Mesothelial cell of epicardium (in vitro differentiated cells): Measurements from ENCODE around the gene OR6B1. TPM values are rescaled to one million over a fixed set of nuclear protein-coding genes. Genes with fewer than 3 reads are reported as not detected.

Experiments
- DNase-seq, 2 experiments: peaks; one replicate each; pipeline ENCODE4 v3.0.0; 2021; ENCODE audit warnings: low spot score in 2 of 2; ENCODE audit not compliant: unreplicated experiment in 2 of 2
- H3K27ac Mint-ChIP-seq: 2 replicates; pipeline ENCODE4 v1.8.0; 2021; ENCODE audit warnings: mixed read lengths
- H3K27me3 Mint-ChIP-seq: 2 replicates; pipeline ENCODE4 v1.8.0; 2021; ENCODE audit warnings: low read depth, mixed read lengths
- H3K36me3 Mint-ChIP-seq: 2 replicates; pipeline ENCODE4 v1.8.0; 2021; ENCODE audit warnings: mixed read lengths
- H3K4me1 Mint-ChIP-seq: 2 replicates; pipeline ENCODE4 v1.8.0; 2021; ENCODE audit warnings: mixed read lengths
- H3K4me3 Mint-ChIP-seq: 2 replicates; pipeline ENCODE4 v1.8.0; 2021; ENCODE audit warnings: mild to moderate bottlenecking, moderate library complexity, mixed read lengths
- H3K9me3 Mint-ChIP-seq: 2 replicates; pipeline ENCODE4 v1.8.0; 2021; ENCODE audit warnings: mixed read lengths
- total RNA-seq: library from RNA; stranded (reverse); gene quantifications from 3 replicates; pipeline ENCODE4 v1.2.1, GENCODE V29; 2021
- TF ChIP-seq, protein P1 (sequence below): fragments of 200-600 bp; sonication (generic); IDR thresholded peaks from one replicate; pipeline ENCODE4 v1.5.0; 2021; ENCODE audit warnings: antibody characterized with exemption; ENCODE audit not compliant: unreplicated experiment

OR6B1 gene
- total RNA-seq, 1 donor from 2014 or later, result not detected

DNA sequence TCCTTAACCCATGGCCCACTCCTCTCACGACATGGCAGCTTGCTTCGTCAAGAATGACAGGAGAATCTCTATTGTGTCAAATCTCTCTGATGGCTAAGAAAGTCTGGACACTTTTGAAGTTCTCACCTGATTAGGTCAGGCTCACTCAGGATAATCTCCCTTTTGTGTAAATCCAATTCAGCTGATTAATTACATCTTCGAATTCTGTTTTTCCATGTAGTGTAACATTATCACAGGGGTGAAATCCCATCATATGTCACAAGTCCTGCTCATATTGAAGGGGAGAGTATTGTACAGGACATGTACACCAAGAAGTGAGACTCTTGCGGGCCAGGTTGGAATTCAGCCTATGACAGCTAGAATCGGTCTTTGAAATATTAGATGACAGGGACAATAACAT, 16.2 kb upstream of the OR6B1 start:
- TF ChIP-seq, protein P1, sequence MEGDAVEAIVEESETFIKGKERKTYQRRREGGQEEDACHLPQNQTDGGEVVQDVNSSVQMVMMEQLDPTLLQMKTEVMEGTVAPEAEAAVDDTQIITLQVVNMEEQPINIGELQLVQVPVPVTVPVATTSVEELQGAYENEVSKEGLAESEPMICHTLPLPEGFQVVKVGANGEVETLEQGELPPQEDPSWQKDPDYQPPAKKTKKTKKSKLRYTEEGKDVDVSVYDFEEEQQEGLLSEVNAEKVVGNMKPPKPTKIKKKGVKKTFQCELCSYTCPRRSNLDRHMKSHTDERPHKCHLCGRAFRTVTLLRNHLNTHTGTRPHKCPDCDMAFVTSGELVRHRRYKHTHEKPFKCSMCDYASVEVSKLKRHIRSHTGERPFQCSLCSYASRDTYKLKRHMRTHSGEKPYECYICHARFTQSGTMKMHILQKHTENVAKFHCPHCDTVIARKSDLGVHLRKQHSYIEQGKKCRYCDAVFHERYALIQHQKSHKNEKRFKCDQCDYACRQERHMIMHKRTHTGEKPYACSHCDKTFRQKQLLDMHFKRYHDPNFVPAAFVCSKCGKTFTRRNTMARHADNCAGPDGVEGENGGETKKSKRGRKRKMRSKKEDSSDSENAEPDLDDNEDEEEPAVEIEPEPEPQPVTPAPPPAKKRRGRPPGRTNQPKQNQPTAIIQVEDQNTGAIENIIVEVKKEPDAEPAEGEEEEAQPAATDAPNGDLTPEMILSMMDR, result no peak
- Mint-ChIP-seq H3K36me3 (no peaks in the 10 kb centered on the region), H3K9me3 (peaks cover 5% of the 10 kb centered on the region), H3K4me1 (no peaks in the 10 kb centered on the region), H3K27ac (no peak overlapping the region), H3K27me3 (no peaks in the 10 kb centered on the region), H3K4me3 (no peak overlapping the region)
- no peak for DNase-seq

DNA sequence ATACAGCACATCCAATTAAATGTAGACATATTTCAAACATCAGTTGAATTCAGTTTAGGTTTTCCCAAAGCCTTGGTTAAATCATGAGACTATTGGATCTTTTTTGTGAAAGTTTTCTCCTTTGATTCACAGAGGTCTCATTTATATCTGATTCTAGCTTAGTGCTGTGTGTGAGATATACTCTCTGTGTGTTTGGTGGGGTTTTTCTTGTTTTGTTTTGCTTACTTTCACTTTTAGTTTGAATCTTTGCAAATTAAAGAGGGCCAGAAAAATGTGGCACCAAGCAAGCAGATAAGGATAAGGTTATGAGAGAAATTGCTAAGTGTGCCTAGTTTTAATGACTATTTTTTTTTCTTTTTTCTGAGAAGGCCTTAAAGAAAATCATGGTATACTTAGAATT, 12.6 kb upstream of the OR6B1 start:
- DNase-seq, result no peak
- H3K4me1 Mint-ChIP-seq, result no peaks in the 10 kb centered on the region
- TF ChIP-seq, protein P1, result no peak
- H3K27ac Mint-ChIP-seq, result no peak overlapping the region
- no peak overlapping the region for H3K4me3 Mint-ChIP-seq
- peaks cover 17% of the 10 kb centered on the region for H3K9me3 Mint-ChIP-seq
- no peaks in the 10 kb centered on the region for H3K27me3 Mint-ChIP-seq
- no peaks in the 10 kb centered on the region for H3K36me3 Mint-ChIP-seq

DNA sequence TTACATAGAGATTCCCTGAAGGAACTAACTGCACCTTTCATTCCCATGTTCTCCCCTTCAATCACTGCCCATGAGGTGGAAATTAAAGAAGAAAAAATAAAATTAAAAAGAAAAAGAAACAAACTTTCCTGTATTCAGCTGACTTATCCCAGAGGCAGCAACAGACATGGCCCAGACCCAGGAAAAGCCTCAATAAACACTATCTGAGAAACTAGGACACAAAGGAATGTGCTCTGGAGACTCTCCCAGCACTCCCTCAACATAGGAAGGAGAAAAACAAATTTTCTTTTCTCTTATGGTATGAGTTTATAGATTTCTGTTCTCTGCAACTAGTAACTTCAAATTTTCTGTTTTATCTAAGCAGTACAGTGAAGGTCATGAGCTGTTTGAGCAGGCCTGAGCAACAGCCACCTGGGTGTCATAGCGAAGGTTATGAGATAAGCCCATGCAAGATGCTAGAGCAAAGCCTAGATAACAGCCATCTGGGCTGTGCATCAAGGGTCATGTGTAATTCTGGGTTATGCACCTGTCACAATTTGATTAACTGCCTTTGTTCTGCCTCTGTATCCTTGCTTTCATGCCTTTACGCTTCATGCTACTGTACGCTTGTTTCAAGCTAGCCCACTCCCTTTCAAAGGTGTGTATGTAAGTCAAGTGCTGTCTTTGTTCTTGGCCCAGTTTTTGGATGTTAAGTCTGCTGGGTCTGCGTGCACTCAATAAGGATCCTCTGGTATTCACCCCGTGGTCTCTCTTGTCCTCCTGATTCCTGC, 11.0 kb upstream of the OR6B1 start:
- Mint-ChIP-seq H3K36me3 (no peaks in the 10 kb centered on the region), H3K4me1 (no peaks in the 10 kb centered on the region), H3K27me3 (no peaks in the 10 kb centered on the region), H3K27ac (no peak overlapping the region), H3K9me3 (peaks cover 12% of the 10 kb centered on the region), H3K4me3 (no peak overlapping the region)
- TF ChIP-seq, protein P1, result no peak
- DNase-seq, result no peak

DNA sequence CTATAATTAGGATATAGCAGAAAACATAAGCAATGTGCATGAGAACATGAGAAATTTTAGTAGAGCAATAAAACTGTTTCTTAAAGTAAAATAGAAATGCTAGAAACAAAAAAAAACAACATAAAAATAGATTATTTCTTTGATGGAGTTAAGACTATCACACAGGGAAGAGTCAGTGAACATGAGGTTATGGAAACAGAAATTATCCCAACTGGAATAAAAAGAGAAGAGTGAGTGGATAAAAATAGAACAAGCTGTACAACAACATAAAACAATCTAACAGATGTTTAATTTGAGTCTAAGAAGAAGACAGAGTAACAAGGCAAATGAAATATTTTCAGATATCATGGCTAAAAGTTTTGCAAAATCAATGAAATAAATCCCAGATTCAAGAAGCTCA, 7.5 kb upstream of the OR6B1 start:
- H3K4me3 Mint-ChIP-seq, result no peak overlapping the region
- TF ChIP-seq, protein P1, result no peak
- no peak overlapping the region for H3K27ac Mint-ChIP-seq
- no peaks in the 10 kb centered on the region for H3K4me1 Mint-ChIP-seq
- DNase-seq, result no peak
- H3K9me3 Mint-ChIP-seq, result peaks cover 12% of the 10 kb centered on the region
- H3K27me3 Mint-ChIP-seq, result no peaks in the 10 kb centered on the region
- H3K36me3 Mint-ChIP-seq, result no peaks in the 10 kb centered on the region

DNA sequence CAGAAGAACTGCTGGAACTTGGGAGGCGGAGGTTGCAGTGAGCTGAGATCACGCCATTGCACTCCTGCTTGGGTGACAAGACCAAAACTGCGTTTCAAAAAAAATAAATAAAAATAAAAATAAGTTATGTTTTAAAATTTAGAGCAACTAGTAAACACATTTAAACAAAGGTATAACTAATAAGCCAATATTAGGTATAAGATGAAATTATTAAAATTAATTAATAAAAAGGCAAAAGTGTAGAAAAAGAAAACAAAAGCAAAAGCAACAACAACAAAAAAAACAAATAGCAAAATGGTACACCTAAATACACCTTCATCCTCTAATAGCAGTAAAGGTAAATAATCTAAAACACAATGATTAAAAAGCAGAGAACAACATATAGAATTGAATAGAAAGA, 6.2 kb upstream of the OR6B1 start:
- H3K9me3 Mint-ChIP-seq, result peaks cover 12% of the 10 kb centered on the region
- TF ChIP-seq, protein P1, result no peak
- H3K27ac Mint-ChIP-seq, result no peak overlapping the region
- H3K27me3 Mint-ChIP-seq, result no peaks in the 10 kb centered on the region
- H3K36me3 Mint-ChIP-seq, result no peaks in the 10 kb centered on the region
- H3K4me3 Mint-ChIP-seq, result no peak overlapping the region
- no peaks in the 10 kb centered on the region for H3K4me1 Mint-ChIP-seq
- no peak for DNase-seq

DNA sequence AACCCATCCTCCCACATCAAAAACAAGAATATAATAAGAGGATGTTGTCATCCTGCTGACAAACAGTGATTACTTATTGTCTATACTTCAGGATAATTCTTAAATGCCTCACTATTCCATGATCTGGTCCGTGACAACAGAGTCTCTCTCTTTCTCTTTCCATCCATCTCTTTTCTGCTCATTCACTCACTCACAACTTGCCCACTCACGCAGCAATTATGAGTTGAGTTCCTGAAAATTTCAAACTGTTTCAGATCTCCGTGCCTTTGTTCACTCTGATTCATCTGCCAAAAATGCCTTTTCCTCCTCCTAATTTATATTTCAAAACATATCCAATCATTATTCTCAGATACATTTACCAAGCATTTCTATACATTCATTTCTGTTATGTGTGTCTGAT, 1.4 kb downstream of the OR6B1 start:
- Mint-ChIP-seq H3K4me3 (no peak overlapping the region), H3K4me1 (no peaks in the 10 kb centered on the region), H3K36me3 (no peaks in the 10 kb centered on the region), H3K27ac (no peak overlapping the region), H3K9me3 (no peaks in the 10 kb centered on the region), H3K27me3 (peaks cover 6% of the 10 kb centered on the region)
- no peak for DNase-seq
- TF ChIP-seq, protein P1, result no peak
